MCF 10A (cell line): ENCODE data around the gene DLG2. TPM values are rescaled to one million over a fixed set of nuclear protein-coding genes. Genes with fewer than 3 reads are reported as not detected.

Experiments
- BruUV-seq: library from RNA; stranded (reverse); fragments of 400-500 nt; replicated peaks from 2 replicates; lab custom pipeline; 2021; lab: Mats Ljungman, UMichigan
- CTCF ChIA-PET: fragments of 300-600 bp; sonication (Branson Sonifier 250); formaldehyde crosslinking; extraction: SDS; loops from one replicate; lab custom pipeline; 2021; ENCODE audit warnings: antibody characterized with exemption, inconsistent platforms; lab: Yijun Ruan, JAX
- POLR2A ChIA-PET: fragments of 300-600, 350-650 bp; sonication (Branson Sonifier 250); formaldehyde crosslinking; extraction: SDS; loops from one replicate; lab custom pipeline; 2020; ENCODE audit warnings: antibody characterized with exemption, inconsistent platforms; lab: Yijun Ruan, JAX
- DNase-seq: peaks from one replicate; pipeline ENCODE4 v3.0.0-alpha.2; 2018; ENCODE audit not compliant: unreplicated experiment
- H3K27ac Mint-ChIP-seq: one replicate; pipeline ENCODE4 v1.8.0; 2022; ENCODE audit warnings: mild to moderate bottlenecking, low read depth, mixed read lengths; ENCODE audit not compliant: unreplicated experiment
- H3K27me3 Mint-ChIP-seq: one replicate; pipeline ENCODE4 v1.8.0; 2022; ENCODE audit warnings: mixed read lengths; ENCODE audit not compliant: insufficient read depth, unreplicated experiment
- H3K36me3 Mint-ChIP-seq: one replicate; pipeline ENCODE4 v1.8.0; 2022; ENCODE audit warnings: mild to moderate bottlenecking, moderate library complexity, mixed read lengths; ENCODE audit not compliant: insufficient read depth, unreplicated experiment
- H3K4me1 Mint-ChIP-seq: one replicate; pipeline ENCODE4 v1.8.0; 2022; ENCODE audit warnings: mixed read lengths; ENCODE audit not compliant: insufficient read depth, unreplicated experiment
- H3K4me3 Mint-ChIP-seq: one replicate; pipeline ENCODE4 v1.8.0; 2022; ENCODE audit warnings: mild to moderate bottlenecking, moderate library complexity, mixed read lengths; ENCODE audit not compliant: unreplicated experiment
- H3K9me3 Mint-ChIP-seq: one replicate; pipeline ENCODE4 v1.8.0; 2022; ENCODE audit warnings: mixed read lengths; ENCODE audit not compliant: unreplicated experiment
- intact Hi-C: fragments of 100-400 bp; cut with micrococcal nuclease; formaldehyde crosslinking; loops from 2 replicates; pipeline ENCODE4 v1.14.1; 2022
- total RNA-seq: library from RNA; stranded (reverse); gene quantifications from 2 replicates; pipeline ENCODE4 v1.2.3, GENCODE V29; 2022
- TF ChIP-seq, protein P1 (sequence below): fragments of 200-600 bp; IDR thresholded peaks from one replicate; pipeline ENCODE4 v1.8.0; 2022; ENCODE audit warnings: antibody characterized with exemption, mild to moderate bottlenecking; ENCODE audit not compliant: unreplicated experiment

DLG2 gene
- total RNA-seq, 1 experiment from 2014 or later, result 0.26 TPM

- DNase-seq, result no peak
- Mint-ChIP-seq H3K4me3 (no peak overlapping the region), H3K27me3 (peaks cover 6% of the 10 kb centered on the region), H3K27ac (no peak overlapping the region), H3K36me3 (peaks cover 6% of the 10 kb centered on the region), H3K4me1 (no peaks in the 10 kb centered on the region), H3K9me3 (peaks cover 9% of the 10 kb centered on the region)
- ChIA-PET CTCF (interaction anchor here (1.0 kb wide), 1 partner anchor 11 kb away, joined by 3 read pairs; no protein-coding TSS in a partner anchor), POLR2A (no interaction called here)
- intact Hi-C loops, result no loop called here
- TF ChIP-seq, protein P1, sequence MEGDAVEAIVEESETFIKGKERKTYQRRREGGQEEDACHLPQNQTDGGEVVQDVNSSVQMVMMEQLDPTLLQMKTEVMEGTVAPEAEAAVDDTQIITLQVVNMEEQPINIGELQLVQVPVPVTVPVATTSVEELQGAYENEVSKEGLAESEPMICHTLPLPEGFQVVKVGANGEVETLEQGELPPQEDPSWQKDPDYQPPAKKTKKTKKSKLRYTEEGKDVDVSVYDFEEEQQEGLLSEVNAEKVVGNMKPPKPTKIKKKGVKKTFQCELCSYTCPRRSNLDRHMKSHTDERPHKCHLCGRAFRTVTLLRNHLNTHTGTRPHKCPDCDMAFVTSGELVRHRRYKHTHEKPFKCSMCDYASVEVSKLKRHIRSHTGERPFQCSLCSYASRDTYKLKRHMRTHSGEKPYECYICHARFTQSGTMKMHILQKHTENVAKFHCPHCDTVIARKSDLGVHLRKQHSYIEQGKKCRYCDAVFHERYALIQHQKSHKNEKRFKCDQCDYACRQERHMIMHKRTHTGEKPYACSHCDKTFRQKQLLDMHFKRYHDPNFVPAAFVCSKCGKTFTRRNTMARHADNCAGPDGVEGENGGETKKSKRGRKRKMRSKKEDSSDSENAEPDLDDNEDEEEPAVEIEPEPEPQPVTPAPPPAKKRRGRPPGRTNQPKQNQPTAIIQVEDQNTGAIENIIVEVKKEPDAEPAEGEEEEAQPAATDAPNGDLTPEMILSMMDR, result no peak
- BruUV-seq, result no TSS peak
Measured at GRCh38 chr11:84157639-84158038, 1469.5 kb downstream of the DLG2 start.

DNA sequence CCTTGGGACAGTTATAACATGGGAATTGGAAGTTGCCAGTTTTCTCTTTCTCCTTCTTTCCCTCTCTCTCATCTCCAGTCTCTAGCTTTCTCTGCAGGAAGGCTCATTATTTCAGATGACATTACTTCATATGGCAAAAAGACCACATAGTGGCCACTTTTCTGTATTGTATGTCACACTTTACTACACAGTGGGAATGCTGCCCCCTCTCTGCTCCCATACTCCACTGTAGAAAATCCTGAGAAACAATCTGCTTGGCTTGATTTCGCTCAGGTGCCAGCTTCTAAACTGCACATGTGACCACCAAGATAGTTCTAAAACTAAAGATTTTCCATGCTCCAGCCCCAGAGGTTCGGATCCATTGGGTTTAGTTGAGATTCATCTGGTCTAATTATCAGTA is 1480.3 kb downstream of the DLG2 start:
- H3K4me1 Mint-ChIP-seq, result no peaks in the 10 kb centered on the region
- H3K36me3 Mint-ChIP-seq, result no peaks in the 10 kb centered on the region
- no peak for DNase-seq
- no peak overlapping the region for H3K4me3 Mint-ChIP-seq
- TF ChIP-seq, protein P1, result no peak
- POLR2A ChIA-PET, result no interaction called here
- intact Hi-C loops, result no loop called here
- H3K27me3 Mint-ChIP-seq, result no peaks in the 10 kb centered on the region
- peaks cover 5% of the 10 kb centered on the region for H3K9me3 Mint-ChIP-seq
- no TSS peak for BruUV-seq
- CTCF ChIA-PET, result interaction anchor here (0.8 kb wide), 1 partner anchor 12 kb away, joined by 3 read pairs; no protein-coding TSS in a partner anchor
- no peak overlapping the region for H3K27ac Mint-ChIP-seq

DNA sequence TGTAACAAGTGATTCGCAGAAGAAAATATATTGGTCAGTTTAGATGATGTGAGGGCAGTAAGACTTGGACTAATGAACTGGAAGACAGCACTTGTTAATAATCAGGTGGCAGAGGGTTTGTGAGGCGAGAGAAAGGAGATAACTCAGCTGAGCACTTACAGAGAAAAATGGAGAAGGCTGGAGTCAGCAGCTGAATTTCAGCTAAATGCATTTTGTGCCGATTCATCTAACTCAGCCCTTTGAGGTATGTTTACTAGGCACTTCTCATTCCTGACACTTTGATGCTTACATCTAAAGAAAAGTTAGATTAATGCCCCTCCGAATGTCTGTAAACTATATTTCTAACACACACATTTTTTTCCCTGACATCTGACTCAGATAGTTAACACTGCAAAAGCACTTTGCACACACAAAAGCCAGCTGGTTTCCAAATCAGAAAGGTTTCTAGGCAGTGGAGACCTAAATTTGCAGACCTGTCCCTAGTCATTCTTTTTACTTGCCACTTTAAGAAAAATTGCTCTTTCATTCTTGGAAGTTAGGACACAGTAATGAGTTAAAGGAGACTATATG is 1481.4 kb downstream of the DLG2 start:
- H3K36me3 Mint-ChIP-seq, result no peaks in the 10 kb centered on the region
- H3K27me3 Mint-ChIP-seq, result no peaks in the 10 kb centered on the region
- ChIA-PET POLR2A (no interaction called here), CTCF (interaction anchor here (0.7 kb wide), 1 partner anchor 868 kb away, joined by 3 read pairs; no protein-coding TSS in a partner anchor)
- TF ChIP-seq, protein P1, result no peak
- no peaks in the 10 kb centered on the region for H3K9me3 Mint-ChIP-seq
- BruUV-seq, result no TSS peak
- no peak for DNase-seq
- H3K27ac Mint-ChIP-seq, result no peak overlapping the region
- H3K4me1 Mint-ChIP-seq, result no peaks in the 10 kb centered on the region
- intact Hi-C loops, result no loop called here
- H3K4me3 Mint-ChIP-seq, result no peak overlapping the region

DNA sequence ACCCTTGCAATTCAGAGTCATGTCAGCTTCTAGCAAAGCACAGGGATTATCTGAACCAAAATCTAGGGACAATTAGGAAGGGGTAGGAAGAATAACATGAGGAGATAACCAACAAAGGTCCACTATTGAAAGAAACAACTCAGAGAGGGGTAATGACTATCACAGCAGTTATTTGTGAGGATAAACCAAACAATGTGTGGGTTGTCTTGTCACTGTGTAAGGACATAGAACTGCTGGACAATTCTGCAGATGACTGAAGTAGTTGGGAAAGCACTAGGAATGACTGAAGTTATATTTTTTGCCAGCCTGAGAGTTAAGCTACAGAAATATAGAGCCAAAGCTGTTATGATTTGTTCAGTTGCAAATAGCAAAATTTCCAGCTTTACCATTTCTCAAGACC is 1482.6 kb downstream of the DLG2 start:
- Mint-ChIP-seq H3K9me3 (no peaks in the 10 kb centered on the region), H3K36me3 (no peaks in the 10 kb centered on the region), H3K4me1 (no peaks in the 10 kb centered on the region), H3K27me3 (no peaks in the 10 kb centered on the region), H3K4me3 (no peak overlapping the region), H3K27ac (no peak overlapping the region)
- ChIA-PET CTCF (no interaction called here), POLR2A (no interaction called here)
- TF ChIP-seq, protein P1, result no peak
- intact Hi-C loops, result no loop called here
- no TSS peak for BruUV-seq
- DNase-seq, result no peak
